Suppressor macrophage treated with lipopolysaccharide for 4 hours (primary cell): ENCODE measurements around the gene ZFAND6.

Experiments used
- DNase-seq: peaks from one replicate; pipeline ENCODE4 v3.0.0-alpha.2; 2020

ZFAND6 gene

DNA sequence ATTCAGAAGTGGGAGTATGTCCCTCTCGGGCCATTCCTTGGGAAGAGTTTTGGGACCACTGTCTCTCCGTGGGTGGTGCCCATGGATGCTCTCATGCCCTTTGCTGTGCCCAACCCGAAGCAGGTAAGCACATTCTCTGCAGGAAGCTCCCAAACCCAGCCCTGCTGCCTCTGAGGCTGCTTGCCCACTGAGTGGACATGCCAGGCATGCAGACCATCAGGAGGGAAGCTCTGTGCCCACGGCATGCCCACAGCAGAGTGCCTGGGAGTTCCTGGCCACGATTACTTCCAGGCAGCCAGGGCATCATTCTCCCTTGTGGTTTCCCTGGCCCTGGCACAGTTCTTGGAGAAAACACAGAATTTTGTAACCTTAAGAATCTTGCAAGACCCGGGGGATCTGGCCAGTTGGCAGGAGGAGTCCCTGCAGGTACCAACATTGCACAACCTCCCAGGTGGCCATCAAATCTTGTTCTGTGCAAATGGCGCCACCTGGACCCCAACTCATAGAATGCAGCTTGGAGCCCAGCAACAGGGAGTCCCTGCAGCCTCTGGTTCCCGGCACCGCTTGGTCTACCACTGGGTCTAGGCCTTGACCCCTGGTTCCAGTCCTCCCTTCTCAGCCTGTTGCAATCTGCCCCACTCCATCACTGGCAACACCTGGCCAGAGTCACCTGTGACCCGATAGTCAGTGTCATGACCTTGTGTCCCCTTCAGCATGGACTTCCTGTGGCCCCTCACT lies 113.7 kb downstream of the ZFAND6 start:
- DNase-seq: peak; percentile 57

DNA sequence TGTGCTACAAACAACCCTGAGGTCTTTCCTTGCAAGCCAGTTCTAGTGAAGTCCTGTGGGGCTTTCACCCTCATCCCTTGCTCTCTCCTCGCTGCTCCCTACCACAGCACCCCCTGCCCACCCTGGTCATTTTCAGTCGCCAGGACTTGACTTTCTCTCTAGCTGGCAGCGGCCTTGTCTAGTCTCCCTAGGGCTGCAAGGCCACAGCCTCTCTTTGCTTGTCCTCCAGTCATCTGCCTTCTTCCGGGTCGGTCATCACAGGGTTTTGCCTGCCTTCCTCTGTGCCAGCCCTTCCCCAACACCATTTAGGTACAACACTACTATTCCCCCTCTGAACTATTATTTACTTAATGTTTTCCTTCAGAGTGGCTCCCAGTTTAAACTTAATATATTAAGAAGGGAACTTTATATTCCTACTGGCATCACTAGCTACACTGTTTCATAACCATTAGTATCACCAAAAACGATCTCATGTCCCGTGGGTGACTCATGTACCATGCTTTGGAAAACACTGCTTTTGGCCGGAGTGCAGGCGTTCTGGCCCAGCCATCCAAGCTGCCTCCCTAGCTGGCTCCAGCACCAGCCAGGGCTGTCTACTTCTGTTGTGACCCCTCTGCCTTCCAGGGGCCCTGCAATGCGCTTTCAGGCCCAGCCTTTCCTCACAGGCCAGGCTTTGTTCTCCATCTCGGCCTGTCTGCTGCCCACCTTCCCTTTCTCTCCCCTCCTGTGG lies 114.7 kb downstream of the ZFAND6 start:
- DNase-seq: no peak

DNA sequence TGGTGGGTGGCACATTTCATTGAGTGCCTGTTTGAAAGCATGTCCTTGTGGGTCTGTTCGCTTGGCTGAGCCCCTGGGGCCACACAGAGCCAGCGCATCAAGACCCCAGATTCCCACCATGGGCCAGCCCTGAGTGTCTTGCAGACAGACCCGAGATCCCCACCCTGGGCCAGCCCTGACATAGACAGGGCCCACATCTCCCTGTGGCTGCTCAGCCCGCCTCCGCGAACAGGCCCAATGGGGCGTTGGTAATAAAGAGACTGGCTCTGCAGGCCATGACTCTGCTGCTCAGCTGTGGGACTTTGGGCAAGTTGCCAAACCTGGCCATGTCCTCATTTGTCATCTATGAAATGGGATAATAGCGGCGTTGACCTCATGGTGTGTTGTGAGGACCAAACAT lies 116.0 kb downstream of the ZFAND6 start:
- DNase-seq: no peak

DNA sequence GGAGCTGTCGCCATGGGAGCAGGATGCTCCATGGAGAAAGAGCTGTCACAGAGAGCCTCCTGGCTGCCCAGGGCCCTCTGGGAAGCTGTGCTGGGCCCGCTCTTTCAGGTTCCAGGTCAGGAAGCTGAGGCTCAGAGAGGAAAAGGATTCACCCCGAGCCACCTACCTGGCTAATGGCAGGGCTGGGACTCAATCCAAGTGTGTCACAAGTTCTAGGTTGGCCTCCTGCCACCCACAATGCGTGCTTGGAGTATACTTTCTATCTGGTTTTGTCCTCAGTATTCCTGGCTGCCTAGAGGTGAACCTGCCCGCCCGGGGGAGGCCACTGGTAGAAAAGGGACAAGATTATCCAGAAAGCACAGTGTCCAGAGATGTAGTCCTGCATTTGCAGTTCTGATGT lies 117.0 kb downstream of the ZFAND6 start:
- no peak for DNase-seq

DNA sequence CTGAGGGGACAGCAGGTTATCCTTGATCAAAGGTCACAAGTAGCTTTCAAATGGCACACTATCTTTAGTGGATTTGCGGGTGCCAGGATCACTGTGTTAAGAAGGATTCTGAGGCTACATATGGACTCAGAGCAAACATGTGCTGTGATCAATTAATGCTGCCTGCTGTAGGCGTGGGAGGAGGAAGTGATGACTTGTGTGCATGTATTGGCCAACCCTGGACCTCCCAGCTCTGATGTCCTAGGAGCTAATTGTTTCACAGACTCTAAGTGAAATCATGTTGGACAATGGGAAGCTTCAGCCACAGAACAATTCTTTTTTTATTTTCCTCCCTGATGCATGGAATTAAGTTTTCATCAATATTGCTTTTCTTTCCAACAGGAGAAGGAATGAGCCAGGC lies 117.7 kb downstream of the ZFAND6 start:
- peak; percentile 83 for DNase-seq

DNA sequence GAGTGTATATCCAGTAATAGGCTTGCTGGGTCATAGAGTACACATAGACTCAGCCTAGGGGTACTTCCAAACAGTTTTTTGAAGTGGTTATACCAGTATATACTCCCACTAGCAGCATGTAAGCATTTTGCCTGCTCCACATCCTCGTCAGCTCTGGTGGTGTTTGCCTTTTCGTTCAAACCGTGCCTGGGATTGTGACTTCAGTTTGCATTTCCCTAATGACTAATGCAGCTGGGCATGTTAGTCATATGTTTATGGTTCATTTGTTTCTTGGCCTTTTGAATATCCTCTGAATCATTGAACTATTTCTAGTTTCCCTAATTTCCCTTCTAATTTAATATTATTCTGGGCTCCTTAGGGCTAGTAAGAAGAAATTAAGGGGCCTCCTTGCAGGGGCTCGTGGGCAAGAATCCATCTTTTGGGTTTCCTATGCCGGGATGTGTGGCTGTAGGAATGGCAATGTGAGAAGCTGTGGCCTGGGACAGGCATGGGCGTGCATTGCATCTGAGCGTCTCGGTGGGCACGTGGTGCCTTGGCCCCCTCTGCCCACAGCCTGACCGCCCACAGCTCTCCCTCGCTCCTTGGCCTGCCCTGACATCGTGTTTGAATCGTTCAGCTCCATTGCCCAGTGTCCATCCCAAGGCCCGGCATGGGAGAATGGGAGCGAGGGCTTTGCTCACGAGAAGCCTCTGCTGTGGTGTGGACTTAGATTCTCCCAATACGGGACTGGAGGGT lies 119.7 kb downstream of the ZFAND6 start:
- peak; percentile 76 for DNase-seq

DNA sequence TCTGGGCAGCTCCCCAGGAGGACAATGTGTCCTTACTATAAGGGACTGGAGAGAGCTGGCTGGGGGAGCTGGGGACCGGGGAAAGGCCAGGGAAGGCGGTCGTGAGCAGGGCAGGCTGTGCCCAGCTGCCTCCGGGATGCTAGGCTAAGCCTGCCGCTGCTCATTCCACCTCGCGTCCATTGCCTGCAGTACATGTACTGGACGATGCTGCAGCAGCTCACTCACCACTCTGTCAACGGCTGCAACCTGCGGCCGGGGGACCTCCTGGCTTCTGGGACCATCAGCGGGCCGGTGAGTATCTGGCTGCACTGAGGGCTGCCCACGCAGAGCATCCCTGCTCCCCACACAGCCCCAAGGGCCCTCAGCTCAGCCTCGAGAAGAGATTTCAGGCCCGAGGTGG lies 120.5 kb downstream of the ZFAND6 start:
- no peak for DNase-seq

DNA sequence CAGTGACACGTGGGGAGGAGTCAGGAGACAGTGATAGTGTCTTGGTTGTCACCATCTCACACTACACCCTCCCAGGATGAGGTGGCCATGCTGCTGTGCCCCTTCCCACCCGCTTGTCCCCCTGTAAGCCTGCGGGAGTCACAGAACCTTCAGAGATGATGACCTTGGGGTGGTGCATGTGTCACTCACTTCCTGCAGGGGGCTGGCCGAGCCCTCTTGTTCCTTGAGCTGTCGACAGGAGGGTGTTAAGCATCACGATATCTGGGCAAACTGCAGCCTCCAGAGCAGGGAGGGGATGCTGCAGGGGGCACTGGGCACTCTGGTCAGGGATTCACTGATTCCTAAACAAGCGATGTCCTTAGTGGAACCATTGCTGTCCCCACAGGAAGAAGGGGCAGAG lies 121.0 kb downstream of the ZFAND6 start:
- DNase-seq: no peak

DNA sequence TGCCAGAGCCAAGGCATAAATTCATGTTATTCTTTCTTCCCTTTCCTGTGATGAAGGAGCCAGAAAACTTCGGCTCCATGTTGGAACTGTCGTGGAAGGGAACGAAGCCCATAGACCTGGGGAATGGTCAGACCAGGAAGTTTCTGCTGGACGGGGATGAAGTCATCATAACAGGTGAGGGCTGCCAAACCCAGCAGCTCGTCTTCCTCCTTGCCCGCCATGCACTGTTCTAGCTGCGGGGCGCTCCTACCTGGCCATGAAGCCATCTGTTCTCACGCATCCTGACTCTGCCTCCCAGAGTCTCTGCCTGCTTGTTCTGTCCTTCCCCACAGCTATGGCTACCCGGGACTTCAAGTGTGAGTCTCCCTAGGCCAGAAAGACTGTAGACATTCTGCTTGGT lies 121.5 kb downstream of the ZFAND6 start:
- no peak for DNase-seq

DNA sequence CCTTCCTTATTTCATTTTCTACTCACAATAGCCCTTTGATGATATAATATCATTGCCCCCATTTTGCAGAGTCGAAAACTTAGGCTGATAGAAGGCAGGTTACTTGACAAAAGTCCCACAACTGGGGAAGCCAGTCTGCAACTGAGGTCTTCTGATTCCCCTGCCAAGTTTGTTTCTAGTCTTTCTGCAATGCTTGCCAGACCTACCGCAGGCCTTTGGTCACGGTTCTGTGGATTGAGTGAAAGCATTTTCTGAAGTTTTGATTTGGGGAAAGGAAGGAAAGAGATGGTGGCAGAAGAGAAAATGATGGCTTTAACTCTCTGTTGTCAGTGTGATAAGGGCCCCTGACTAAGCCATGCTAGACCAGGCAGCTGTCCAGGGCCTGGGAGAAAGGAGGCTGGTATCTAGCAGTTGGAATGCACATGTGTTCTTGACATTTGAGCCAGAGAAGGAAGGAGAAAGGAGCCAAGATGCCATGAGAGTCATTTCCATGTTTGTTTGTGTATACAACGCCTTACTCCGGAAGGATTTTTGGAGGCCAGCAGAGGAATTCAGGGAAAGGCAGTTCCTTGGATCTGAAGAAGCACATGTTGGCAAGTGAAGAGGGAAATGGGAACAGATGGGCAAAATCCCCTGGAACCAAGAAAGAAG lies 123.3 kb downstream of the ZFAND6 start:
- DNase-seq: no peak

DNA sequence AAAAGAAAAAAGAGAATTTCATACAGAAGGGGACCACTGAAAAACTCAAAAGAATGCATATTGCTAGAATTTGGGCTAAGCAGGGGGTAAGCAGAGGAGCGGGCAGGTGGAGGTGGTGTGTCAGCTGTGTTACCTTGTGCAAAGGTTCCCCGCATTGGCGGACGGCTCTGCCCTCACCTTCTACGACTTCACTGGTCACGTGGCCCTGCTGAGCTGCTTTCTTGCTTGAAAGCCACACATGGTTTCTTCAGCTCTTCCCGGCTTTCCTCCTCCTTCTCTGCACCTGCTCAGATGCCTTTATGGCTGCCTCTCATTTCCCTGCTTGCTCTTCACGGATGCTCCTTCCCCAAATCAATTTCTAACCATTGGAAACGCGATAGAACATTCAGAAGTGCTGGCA lies 123.8 kb downstream of the ZFAND6 start:
- no peak for DNase-seq

DNA sequence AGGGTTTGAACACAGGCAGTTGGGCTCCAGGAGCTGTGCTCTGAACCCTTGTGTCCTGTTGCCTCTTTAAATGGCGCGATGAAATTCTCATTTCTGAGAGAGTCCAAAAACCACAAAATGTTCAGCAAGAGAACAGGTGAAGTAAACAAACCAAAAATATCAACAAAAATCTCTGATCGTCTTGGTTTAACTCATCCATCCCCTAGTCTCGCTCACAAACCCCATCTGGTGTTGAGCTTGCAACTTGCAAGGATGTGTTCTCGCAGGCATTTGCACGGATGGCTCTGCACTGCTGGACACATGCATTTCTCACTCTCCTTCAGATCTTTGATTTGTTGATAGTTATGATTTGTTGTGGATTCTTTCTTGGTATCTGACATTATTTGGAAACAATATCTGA lies 124.4 kb downstream of the ZFAND6 start:
- DNase-seq: no peak

DNA sequence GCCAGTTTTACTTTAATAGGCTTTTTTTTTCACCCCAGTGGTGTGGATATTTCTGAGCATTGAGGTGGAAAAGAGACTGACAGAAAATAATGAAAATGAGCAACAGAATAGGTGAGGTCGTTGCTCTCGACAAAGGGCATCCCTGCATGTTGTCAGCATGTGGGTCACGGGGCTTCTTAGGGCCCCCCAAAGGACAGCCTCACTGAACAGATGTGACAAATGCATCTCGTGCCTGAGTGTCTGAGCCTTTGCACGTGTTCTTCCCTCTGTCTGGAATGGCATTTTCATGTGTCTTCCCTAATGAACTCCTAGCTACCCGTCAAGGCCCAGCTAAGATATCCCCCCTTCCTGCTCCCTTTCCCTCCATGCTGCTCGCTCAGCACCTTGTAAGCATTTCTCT lies 125.1 kb downstream of the ZFAND6 start:
- no peak for DNase-seq

DNA sequence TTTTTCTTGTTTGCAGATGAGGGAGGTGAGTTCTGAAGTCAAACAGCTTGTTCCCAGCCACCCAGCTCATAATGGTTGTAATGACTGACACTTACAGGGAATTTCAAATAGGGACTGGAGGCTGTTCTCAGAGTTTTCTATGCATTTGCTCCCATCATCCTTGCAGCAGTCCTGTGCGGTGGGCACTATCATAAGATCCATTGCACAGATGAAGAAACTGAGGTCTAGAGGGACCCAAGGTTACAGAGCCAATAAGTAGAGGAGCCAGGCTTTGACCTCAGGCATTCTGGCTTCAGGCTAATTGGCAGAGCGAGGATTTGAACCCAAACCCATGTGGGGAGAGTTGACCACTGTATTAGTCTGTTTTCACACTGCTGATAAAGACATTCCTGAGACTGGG lies 125.7 kb downstream of the ZFAND6 start:
- no peak for DNase-seq

DNA sequence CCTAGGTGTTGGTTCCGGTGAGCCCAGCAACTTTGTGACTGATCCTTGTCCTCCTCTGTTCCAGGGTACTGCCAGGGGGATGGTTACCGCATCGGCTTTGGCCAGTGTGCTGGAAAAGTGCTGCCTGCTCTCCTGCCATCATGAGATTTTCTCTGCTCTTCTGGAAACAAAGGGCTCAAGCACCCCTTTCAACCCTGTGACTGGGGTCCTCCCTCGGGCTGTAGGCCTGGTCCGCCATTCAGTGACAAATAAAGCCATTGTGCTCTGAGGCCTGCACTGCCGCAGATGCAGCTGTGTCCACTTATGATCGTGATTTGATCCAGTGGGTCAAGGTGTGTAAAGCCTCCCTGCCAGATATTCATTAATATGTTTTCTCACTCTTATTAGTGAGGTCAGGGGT lies 126.6 kb downstream of the ZFAND6 start:
- DNase-seq: no peak

DNA sequence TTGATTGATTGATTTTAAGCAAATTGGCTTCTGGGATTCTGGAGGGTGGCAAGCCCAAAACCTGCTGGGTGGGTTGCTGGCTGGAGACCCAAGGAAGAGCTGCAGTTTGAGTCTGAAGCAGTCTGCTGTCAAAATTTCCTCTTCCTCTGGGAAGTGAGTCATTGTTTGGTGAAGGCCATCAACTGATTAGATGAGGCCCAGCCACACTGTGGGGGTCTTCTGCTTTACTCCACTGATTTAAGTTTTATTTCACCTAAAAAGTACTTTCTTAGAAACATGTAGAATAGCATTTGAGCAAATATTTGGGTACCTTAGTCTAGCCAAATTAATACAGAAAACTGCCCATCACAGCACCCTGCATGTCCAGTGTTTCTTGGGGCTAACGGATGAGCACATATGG lies 127.1 kb downstream of the ZFAND6 start:
- DNase-seq: no peak
